Erythroblast (primary cell): ENCODE data around the gene CADPS2.

Experiments
- GATA1 ChIP-seq: IDR thresholded peaks from 2 replicates; pipeline ENCODE4 v1.6.1; 2011; ENCODE audit warnings: low read depth, mild to moderate bottlenecking, control low read depth, low read length, moderate library complexity
- POLR2A ChIP-seq: IDR thresholded peaks from 2 replicates; pipeline ENCODE4 v1.6.1; 2011; ENCODE audit warnings: mild to moderate bottlenecking, low read length

GRCh38 chr7:122289426-122289825 lies 596.8 kb downstream of the CADPS2 start:
- TF ChIP-seq POLR2A: no peak
- TF ChIP-seq GATA1: no peak
